ENCODE measurements around the gene ZNF598. TPM values are rescaled to one million over a fixed set of nuclear protein-coding genes. Genes with fewer than 3 reads are reported as not detected.
A peak's percentile ranks its signal among the peaks of the same experiment; 100 is the strongest.

ZNF598 gene
- total and polyA plus RNA-seq, 2 of the 13 experiments (the other 11 are each of a cell fraction or from before 2014, with no cell fraction given) = 13.5 to 14.2 TPM

- TF ChIP-seq ARID4A (CRISPR knock-in tag; IDR thresholded peaks at IDR 0.05; ENCODE audit: borderline replicate concordance) (peak; percentile 53; the same call in 1 of the 2 replicates), CTCF (CRISPR knock-in tag; IDR thresholded peaks at IDR 0.05) (peak; percentile 99), ONECUT2 (CRISPR knock-in tag; IDR thresholded peaks at IDR 0.05) (no peak), ZNF549 (CRISPR knock-in tag; IDR thresholded peaks at IDR 0.05) (no peak), FOXJ3 (CRISPR knock-in tag; IDR thresholded peaks at IDR 0.05; ENCODE audit: borderline replicate concordance) (no peak), CHD2 (IDR thresholded peaks at IDR 0.05; ENCODE audit: low read depth, low read length) (peak; percentile 36; the same call in 1 of the 2 replicates), MAZ (IDR thresholded peaks at IDR 0.05; ENCODE audit: borderline replicate concordance, low read depth, low read length) (peak; percentile 84), MAZ (CRISPR knock-in tag; IDR thresholded peaks at IDR 0.05; ENCODE audit: low read depth) (peak; percentile 95), IKZF5 (CRISPR knock-in tag; IDR thresholded peaks at IDR 0.05) (peak; percentile 58), HOXA7 (CRISPR knock-in tag; IDR thresholded peaks at IDR 0.05) (no peak), ZNF468 (CRISPR knock-in tag; IDR thresholded peaks at IDR 0.05) (no peak), ZNF460 (CRISPR knock-in tag; IDR thresholded peaks at IDR 0.05; ENCODE audit: borderline replicate concordance) (no peak), RFXAP (CRISPR knock-in tag; IDR thresholded peaks at IDR 0.05; ENCODE audit: borderline replicate concordance) (no peak), ZKSCAN1 (IDR thresholded peaks at IDR 0.05; ENCODE audit: low read length) (no peak), MAFG (CRISPR knock-in tag; IDR thresholded peaks at IDR 0.05) (no peak), ZNF589 (CRISPR knock-in tag; conservative IDR thresholded peaks at IDR 0.05) (no peak), AFF4 (CRISPR knock-in tag; IDR thresholded peaks at IDR 0.05) (no peak)
Observed at GRCh38 chr16:2023092-2024031, 13.7 kb upstream of the ZNF598 start (continued).

Data from HepG2 (cell line).